NCI-H345 (cell line): Measurements from ENCODE around the gene PRR19.

ENCODE experiments used
- DNase-seq: peaks from one replicate; lab custom pipeline; 2025; lab: John Stamatoyannopoulos, UW

The PRR19 gene

GRCh38 chr19:42295342-42295741 is 6.6 kb upstream of the PRR19 start:
- DNase-seq, result no peak

DNA sequence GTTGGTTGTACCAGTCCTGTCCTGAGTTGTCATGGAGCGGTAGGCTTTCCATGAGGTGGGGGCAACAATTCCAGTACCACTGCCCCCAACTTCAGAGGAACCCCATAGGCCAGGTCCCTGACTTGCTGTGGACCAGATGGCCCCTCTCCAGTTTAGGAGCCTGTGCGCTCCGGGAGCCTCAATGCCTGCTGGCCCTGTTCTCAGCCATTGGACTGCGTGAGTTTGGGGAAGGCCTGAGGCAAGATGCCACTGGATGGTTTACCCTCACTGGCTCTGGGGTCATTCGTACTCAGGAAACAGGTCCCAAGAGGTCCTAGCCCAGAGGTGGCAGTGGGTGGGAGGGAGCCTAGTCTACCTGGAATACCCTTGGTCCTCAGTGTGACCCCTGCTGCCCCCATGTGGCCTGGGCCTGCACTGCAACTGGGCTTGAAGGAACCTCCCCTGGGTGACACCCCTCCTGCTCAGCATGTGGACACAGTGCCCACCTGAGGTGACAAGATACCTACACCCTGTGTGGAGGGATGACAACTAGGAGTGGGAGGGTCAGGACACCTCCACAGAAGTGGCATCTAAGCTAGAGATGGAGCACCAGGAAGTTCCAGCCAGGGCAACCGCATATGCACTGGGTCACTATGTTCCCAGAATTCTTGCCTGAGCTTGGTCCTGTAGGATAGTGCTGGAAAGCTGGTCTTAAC is 6.0 kb upstream of the PRR19 start:
- peak; percentile 73 for DNase-seq

DNA sequence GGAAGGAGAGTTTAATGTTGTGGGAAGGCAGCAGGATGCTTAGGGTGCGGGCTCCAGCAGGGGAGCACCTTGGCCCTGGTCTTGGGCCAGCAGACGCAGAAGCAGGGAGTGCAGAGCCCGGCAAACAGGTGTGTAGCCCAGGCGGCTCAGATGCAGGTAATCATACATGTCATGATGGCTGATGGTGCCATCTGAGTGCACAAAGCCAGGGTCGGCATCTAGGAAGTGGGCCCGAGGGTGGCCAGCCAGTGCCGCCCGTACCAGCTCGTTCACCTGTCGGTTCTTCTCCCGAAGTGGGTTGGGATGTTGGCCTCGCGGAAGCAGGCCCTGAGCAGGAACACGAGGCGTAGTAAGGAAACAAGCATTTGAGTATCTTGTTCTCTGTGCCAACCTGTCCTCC is 4.9 kb upstream of the PRR19 start:
- DNase-seq, result no peak

DNA sequence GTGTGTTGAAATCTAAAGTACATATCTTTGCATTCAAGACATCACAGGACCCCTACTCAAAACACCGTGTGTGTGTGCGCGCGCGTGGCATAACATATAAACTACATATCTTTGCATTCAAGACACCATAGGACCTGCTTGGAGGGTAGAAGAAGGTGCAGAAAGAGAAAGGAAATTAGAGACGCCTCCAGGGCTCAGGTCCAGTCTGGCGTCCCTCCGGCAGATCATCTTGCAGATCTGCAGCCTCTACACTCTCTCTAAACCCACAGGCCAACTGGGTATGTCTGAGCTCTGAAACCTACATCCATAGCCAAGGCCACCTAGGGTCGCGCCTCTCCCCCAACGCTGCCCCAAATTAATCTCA is 1.2 kb downstream of the PRR19 start:
- no peak for DNase-seq

DNA sequence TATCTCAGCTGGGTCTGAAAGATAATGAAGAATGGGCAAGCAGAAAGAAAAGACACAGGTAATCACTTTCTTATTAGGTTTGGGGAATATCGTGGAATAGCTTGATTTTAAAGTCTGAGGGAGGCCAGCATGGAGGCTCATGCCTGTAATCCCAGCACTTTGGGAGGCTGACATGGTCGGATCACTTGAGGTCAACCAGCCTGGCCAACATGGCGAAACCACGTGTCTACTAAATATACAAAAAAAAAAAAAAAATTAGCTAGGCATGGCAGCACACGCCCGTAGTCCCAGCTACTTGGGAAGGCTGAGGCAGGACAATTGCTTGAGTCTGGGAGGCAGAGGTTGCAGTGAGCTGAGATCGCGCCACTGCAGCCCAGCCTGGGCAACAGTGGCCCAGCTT is 1.9 kb downstream of the PRR19 start:
- DNase-seq, result no peak

DNA sequence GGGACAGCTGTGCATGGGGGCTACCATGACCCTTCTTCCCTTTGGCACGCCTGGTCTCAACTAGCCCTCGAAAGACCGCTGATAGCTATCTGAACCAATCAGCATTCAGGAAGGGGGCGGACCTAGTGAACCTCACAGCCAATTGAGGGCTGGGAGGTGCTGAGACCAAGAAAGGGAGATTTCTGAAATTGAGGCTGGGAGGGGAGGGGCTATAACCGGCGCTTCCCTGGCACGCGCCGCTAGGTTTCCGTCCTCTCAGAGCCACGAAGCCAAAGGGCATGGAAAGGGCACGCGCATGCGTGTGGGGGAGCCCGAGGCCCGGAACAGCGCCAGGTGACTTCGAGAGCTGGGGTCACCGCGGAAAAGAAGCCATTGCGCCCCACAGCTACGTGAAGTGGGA is 4.7 kb downstream of the PRR19 start:
- no peak for DNase-seq

- DNase-seq, result no peak
These were observed 7.8 kb downstream of the PRR19 start for GRCh38 chr19:42309686-42310085.

DNA sequence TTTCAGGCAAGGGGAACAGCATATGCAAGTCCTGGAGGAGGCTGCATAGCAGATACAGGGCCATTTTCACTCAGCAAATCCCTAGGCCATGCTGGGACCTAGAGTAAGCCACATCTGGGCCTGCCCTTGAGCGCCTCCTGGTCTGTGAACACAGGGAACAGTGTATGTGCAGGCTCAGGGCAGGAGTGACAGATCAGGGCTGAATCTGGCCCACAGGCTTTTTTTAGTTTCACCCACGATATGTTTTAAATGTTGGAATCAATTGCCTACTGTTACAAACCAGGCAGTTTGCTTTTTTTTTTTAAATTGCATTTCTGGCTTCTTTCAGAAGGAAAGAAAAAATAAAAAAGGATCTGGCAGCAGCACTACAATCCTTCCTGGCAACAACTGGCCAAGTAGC is 9.7 kb downstream of the PRR19 start:
- DNase-seq, result no peak

DNA sequence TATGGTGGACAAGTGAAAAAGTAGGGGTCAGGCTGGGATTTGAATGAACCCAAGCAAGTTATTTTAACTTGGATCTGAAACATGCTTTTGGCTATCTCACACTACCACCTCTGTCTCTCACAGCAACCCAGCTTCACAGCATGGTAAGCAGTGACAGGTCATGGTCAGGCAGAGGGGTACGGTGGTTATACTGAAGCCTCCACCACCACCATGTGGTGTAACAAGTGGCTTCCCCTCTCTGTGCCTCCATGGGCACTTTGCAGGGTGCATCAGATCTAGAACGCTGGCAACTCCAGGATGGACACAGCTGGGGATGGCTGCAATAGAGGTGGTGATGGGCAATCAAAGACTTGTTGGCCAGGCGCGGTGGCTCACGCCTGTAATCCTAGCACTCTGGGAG is 10.4 kb downstream of the PRR19 start:
- no peak for DNase-seq

DNA sequence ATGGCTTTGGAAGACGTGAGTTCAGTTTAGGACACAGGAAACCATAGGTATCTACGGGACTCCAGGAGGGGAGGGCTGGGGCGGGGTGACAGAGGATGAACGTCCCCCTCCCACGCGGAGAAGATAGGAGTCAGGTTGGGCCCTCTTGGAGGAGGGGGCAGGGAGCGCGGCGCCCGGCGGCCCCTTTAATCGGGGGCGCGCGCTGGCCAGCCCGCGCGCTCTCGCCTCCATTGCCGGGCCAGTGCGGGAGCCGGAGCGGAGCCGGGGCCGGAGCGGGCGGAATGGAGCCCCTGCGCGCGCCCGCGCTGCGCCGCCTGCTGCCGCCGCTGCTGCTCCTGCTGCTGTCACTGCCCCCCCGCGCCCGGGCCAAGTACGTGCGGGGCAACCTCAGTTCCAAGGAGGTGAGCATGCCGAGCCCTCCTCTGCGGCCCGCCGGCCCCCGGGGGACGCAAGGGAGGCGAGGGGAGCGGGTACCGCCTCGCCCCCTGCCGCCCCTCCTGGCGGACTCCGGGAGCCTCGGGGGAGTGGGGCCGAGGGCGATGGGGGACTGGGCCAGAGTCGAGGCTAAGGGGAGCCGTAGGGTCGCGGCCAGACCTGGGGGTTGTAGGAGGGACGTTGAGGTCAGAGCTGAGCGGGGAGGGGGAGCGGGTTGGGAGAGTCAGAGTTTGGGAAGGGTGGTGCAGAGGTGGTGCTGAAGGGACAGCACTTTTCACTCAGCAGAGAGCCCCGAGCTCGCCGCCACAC is 11.3 kb downstream of the PRR19 start, which contains the start of gene TMEM145:
TSS of gene TMEM145 (plus strand) at position 214 of the 744 bp plus-strand sequence. CDS start at position 282, 68 bp downstream.
- DNase-seq, result peak; percentile 49

DNA sequence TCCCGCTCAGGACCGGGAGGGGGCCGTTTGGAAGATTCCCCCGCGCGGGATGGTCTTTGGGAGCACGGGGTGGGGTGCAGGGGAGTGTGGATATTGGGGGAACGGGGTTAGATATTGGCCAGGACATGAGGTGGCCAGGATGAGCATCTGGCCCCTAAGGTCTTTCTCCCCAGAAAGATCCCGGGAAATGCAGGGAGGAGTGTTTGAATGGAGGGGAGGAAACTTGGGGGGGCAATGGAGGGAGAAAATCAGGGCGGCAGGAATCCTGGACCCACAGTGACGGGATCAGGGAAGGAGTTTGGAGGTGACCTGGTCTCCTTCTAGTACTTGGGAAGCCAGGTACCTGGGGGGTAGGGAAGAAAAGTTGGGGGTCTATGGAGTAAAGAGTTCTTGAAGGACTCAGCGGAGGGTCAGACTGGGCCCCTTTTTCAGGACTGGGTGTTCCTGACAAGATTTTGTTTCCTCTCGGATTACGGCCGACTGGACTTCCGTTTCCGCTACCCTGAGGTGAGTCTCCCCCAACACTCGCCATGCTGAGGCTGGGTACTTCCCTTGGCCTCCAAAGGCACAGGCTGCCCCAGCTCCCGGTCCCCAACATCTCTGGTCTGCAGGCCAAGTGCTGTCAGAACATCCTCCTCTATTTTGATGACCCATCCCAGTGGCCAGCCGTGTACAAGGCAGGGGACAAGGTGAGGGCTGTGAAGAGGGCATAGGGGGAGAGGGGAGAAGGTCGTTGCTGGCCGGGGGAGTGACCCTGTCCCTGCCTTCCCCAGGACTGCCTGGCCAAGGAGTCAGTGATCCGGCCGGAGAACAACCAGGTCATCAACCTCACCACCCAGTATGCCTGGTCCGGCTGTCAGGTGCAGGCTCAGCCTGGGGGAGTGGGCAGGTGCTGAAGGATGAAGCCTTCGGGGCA is 12.2 kb downstream of the PRR19 start:
- DNase-seq, result no peak

GRCh38 chr19:42315024-42315423 is 13.1 kb downstream of the PRR19 start:
- DNase-seq, result no peak

GRCh38 chr19:42316223-42317211 is 14.6 kb downstream of the PRR19 start:
- no peak for DNase-seq

GRCh38 chr19:42317535-42317934 is 15.6 kb downstream of the PRR19 start:
- no peak for DNase-seq

GRCh38 chr19:42322305-42322704 is 20.4 kb downstream of the PRR19 start:
- DNase-seq, result no peak

DNA sequence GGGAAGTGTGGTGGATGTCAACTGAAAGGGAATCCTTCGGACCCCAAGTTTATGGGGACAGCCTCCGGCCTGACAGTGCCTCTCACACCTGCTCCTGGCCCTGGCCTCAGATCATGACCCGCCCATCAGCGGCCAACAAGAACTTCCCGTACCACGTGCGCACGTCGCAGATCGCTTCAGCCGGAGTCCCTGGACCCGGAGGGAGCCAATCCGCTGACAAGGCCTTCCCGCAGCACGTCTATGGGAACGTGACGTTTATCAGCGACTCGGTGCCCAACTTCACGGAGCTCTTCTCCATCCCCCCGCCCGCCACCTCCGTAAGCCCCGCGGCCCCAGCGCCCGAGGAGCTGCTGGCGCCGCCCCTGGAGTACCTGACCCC is 21.5 kb downstream of the PRR19 start:
- no peak for DNase-seq

GRCh38 chr19:42323852-42324654 is 22.1 kb downstream of the PRR19 start:
- DNase-seq, result no peak

DNA sequence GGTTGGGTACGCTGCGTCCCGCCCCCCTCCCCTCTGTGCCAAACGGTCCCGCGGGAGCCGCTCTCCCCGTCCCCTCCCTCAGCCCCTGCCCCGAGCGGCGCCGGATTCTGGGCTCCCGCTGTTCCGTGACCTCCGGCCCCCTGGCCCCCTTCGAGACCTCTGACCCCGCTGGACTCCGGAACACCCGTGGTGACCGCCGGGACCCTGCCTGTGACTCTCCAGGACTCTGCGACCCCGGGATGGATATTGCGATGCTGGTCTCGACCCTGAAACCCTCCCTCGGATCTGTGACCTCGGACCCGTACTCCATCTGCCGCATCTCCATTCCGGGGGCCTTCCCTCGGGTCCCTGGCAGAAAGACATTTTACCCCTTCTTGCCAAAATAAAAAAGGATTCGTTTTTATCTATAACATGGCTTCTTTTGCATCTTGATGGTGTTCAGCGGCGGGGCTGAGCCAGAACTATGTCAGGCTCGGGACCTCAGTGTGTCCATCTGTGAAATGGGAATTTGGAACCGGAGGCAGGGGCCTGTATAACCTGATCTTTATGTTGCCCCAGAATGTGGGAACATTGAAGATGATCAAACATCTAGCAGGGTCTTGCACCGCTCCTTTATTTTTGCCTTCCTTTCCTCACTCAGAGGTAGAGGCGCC is 22.8 kb downstream of the PRR19 start:
- DNase-seq, result no peak

- DNase-seq, result peak; percentile 97
These were observed 23.5 kb downstream of the PRR19 start, which contains the start of gene MEGF8 for GRCh38 chr19:42325308-42325895. MEGF8 (plus strand) TSS chr19:42325635; CDS start chr19:42326244, 609 bp downstream.
